Measurements from ENCODE around the gene VWF. TPM values are rescaled to one million over a fixed set of nuclear protein-coding genes. Genes with fewer than 3 reads are reported as not detected.

The VWF gene
- total and polyA plus RNA-seq, 10 of the 15 experiments (the other 5 are each of a cell fraction or from before 2014, with no cell fraction given) = 0.08 to 0.23 TPM; not detected in 8

DNA sequence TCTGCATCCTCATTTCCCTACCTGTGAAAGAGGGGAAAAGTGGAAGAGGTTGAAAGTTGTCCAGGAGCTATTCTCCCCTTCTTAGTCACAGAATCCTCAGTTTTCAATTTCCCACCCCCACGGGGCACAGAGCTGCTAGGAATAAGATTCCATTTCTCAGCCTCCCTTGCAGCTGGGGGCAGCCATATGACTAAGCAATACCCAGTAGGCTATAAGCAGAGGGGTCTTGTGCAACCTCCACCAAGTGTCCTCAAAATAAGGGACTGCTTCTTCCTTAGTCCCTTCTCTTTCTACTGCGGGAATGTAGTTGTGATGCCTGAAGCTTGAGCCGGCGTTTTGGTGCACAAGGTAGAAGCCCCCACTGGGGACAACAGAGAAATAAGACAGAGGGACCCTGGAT lies 40.9 kb downstream of the VWF start (continued):
- TF ChIP-seq ZBED1 (IDR thresholded peaks at IDR 0.05; ENCODE audit: borderline replicate concordance) (no peak), NR2C2 (IDR thresholded peaks at IDR 0.05; ENCODE audit: borderline replicate concordance, control insufficient read depth, insufficient read length, low read depth) (no peak), SP1 (IDR thresholded peaks at IDR 0.05; ENCODE audit: low read depth, low read length) (no peak), RUNX3 (IDR thresholded peaks at IDR 0.05; ENCODE audit: low read length) (no peak), PAX5 (IDR thresholded peaks at IDR 0.05; ENCODE audit: borderline replicate concordance, low read depth, low read length) (no peak), HDAC6 (IDR thresholded peaks at IDR 0.05; ENCODE audit: unreplicated experiment) (no peak)
- TF ChIP-seq, protein P1, sequence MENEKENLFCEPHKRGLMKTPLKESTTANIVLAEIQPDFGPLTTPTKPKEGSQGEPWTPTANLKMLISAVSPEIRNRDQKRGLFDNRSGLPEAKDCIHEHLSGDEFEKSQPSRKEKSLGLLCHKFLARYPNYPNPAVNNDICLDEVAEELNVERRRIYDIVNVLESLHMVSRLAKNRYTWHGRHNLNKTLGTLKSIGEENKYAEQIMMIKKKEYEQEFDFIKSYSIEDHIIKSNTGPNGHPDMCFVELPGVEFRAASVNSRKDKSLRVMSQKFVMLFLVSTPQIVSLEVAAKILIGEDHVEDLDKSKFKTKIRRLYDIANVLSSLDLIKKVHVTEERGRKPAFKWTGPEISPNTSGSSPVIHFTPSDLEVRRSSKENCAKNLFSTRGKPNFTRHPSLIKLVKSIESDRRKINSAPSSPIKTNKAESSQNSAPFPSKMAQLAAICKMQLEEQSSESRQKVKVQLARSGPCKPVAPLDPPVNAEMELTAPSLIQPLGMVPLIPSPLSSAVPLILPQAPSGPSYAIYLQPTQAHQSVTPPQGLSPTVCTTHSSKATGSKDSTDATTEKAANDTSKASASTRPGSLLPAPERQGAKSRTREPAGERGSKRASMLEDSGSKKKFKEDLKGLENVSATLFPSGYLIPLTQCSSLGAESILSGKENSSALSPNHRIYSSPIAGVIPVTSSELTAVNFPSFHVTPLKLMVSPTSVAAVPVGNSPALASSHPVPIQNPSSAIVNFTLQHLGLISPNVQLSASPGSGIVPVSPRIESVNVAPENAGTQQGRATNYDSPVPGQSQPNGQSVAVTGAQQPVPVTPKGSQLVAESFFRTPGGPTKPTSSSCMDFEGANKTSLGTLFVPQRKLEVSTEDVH (IDR thresholded peaks at IDR 0.05; ENCODE audit: low read depth, partially characterized antibody) = no peak
- TF ChIP-seq, protein P2, sequence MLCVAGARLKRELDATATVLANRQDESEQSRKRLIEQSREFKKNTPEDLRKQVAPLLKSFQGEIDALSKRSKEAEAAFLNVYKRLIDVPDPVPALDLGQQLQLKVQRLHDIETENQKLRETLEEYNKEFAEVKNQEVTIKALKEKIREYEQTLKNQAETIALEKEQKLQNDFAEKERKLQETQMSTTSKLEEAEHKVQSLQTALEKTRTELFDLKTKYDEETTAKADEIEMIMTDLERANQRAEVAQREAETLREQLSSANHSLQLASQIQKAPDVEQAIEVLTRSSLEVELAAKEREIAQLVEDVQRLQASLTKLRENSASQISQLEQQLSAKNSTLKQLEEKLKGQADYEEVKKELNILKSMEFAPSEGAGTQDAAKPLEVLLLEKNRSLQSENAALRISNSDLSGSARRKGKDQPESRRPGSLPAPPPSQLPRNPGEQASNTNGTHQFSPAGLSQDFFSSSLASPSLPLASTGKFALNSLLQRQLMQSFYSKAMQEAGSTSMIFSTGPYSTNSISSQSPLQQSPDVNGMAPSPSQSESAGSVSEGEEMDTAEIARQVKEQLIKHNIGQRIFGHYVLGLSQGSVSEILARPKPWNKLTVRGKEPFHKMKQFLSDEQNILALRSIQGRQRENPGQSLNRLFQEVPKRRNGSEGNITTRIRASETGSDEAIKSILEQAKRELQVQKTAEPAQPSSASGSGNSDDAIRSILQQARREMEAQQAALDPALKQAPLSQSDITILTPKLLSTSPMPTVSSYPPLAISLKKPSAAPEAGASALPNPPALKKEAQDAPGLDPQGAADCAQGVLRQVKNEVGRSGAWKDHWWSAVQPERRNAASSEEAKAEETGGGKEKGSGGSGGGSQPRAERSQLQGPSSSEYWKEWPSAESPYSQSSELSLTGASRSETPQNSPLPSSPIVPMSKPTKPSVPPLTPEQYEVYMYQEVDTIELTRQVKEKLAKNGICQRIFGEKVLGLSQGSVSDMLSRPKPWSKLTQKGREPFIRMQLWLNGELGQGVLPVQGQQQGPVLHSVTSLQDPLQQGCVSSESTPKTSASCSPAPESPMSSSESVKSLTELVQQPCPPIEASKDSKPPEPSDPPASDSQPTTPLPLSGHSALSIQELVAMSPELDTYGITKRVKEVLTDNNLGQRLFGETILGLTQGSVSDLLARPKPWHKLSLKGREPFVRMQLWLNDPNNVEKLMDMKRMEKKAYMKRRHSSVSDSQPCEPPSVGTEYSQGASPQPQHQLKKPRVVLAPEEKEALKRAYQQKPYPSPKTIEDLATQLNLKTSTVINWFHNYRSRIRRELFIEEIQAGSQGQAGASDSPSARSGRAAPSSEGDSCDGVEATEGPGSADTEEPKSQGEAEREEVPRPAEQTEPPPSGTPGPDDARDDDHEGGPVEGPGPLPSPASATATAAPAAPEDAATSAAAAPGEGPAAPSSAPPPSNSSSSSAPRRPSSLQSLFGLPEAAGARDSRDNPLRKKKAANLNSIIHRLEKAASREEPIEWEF (IDR thresholded peaks at IDR 0.05; ENCODE audit: insufficient replicate concordance, low read depth, low read length) = no peak
